ENCODE data around the gene KIR3DL3. TPM values are rescaled to one million over a fixed set of nuclear protein-coding genes. Genes with fewer than 3 reads are reported as not detected.
"Not testable (repeated sequence)": the region's sequence is repeated elsewhere in the genome, so short reads cannot be mapped to it uniquely, and the experiment has no call there.

The KIR3DL3 gene
- total and polyA plus RNA-seq, 4 donors, result not detected

DNA sequence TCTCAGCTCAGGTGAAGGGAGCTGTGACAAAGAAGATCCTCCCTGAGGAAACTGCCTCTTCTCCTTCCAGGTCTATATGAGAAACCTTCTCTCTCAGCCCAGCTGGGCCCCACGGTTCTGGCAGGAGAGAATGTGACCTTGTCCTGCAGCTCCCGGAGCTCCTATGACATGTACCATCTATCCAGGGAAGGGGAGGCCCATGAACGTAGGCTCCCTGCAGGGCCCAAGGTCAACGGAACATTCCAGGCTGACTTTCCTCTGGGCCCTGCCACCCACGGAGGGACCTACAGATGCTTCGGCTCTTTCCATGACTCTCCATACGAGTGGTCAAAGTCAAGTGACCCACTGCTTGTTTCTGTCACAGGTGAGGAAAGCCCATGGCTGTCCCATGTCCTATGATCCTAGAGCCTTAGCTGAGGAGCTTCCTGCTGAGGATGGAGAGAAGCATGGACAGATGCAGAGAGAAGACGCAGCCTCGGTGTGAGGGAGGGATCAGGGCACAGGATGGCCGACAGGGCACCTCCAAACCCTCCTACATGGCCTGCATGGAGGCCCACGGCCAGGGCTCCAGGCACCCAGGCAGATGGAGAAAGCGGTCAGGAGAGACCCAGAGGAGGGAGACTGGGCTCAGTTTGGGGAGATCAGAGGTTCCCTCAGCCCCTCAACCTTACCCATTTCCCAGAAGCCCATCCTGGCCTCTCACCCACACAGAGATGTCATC is 51.0 kb downstream of the KIR3DL3 start:
- H3K9me3 ChIP-seq (ENCODE audit: control insufficient read depth, insufficient read depth, low read length); H3K4me3 ChIP-seq (ENCODE audit: low read depth, low read length); H3K27me3 ChIP-seq (ENCODE audit: control insufficient read depth, insufficient read depth, low read length); H3K27ac ChIP-seq (ENCODE audit: low read depth, low read length); H3K36me3 ChIP-seq (ENCODE audit: control insufficient read depth, insufficient read depth, low read length); DNase-seq (ENCODE audit: low read depth in 4 of 6, low spot score in 6 of 6); H3K4me1 ChIP-seq (ENCODE audit: control insufficient read depth, insufficient read depth, low read length): not testable (repeated sequence)
- WGBS (ENCODE audit: insufficient coverage), result 75% methylated on average over 9 of the region's 12 CpGs

DNA sequence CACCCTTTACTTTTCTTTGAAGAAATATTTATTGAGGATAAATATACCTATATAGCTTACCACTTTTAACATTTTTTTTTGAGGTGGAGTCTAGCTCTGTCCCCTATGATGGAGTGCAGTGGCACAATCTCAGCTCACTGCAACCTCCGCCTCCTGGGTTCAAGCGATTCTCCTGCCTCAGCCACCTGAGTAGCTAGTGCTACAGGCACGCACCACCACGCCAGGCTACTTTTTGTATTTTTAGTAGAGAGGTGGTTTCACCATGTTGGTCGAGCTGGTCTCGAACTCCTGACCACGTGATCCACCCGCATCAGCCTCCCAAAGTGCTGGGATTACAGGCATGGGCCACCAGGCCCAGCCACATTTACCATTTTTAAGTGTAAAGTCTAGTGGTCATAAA is 51.6 kb downstream of the KIR3DL3 start:
- H3K27ac ChIP-seq (ENCODE audit: low read depth, low read length); H3K9me3 ChIP-seq (ENCODE audit: control insufficient read depth, insufficient read depth, low read length); DNase-seq (ENCODE audit: low read depth in 4 of 6, low spot score in 6 of 6); H3K36me3 ChIP-seq (ENCODE audit: control insufficient read depth, insufficient read depth, low read length); H3K27me3 ChIP-seq (ENCODE audit: control insufficient read depth, insufficient read depth, low read length); H3K4me1 ChIP-seq (ENCODE audit: control insufficient read depth, insufficient read depth, low read length); H3K4me3 ChIP-seq (ENCODE audit: low read depth, low read length): not testable (repeated sequence)
- WGBS (ENCODE audit: insufficient coverage), result 73% methylated on average over 2 of the region's 8 CpGs

DNA sequence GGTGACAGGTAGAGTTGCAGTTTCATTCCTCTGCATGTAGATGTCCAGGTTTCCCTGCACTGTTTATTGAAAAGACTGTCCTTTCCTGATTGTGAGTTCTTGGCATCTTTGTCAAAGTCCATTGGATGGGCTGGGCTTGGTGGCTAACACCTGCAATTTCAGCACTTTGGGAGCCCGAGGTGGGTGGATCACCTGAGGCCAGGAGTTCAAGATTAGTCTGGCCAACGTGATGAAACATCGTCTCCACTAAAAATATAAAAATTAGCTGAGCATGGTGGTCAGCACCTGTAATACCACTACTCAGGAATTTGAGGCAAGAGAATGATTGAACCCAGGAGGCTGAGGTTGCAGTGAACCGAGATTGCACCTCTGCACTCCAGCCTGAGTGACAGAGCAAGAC is 53.6 kb downstream of the KIR3DL3 start:
- not testable (repeated sequence) for H3K4me1 ChIP-seq (ENCODE audit: control insufficient read depth, insufficient read depth, low read length); H3K27me3 ChIP-seq (ENCODE audit: control insufficient read depth, insufficient read depth, low read length); H3K27ac ChIP-seq (ENCODE audit: low read depth, low read length); DNase-seq (ENCODE audit: low read depth in 4 of 6, low spot score in 6 of 6); H3K9me3 ChIP-seq (ENCODE audit: control insufficient read depth, insufficient read depth, low read length); H3K4me3 ChIP-seq (ENCODE audit: low read depth, low read length); H3K36me3 ChIP-seq (ENCODE audit: control insufficient read depth, insufficient read depth, low read length)
- WGBS (ENCODE audit: insufficient coverage), result no CpG with 5 or more reads among the region's 4 CpGs

DNA sequence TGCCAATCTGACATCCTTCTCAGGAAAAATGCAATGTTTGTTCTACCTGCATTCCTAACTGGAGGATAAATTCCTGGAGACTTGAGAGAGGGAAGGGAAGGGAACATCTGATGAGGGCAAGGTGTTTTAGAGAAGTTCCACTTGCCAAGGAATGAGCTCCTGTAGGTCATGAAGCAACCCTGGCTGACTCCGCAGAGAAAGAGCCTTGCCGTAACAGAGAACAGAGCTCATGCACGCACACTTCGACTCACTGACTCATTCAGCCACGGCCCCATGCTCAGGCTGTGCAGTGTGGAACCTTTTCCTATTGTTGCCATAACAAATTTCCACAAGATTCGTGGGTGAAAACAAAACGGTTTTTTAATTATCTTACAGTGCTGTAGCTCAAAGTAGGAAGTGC is 54.7 kb downstream of the KIR3DL3 start:
- H3K9me3 ChIP-seq (ENCODE audit: control insufficient read depth, insufficient read depth, low read length); H3K4me3 ChIP-seq (ENCODE audit: low read depth, low read length); H3K27me3 ChIP-seq (ENCODE audit: control insufficient read depth, insufficient read depth, low read length); H3K4me1 ChIP-seq (ENCODE audit: control insufficient read depth, insufficient read depth, low read length); H3K27ac ChIP-seq (ENCODE audit: low read depth, low read length); H3K36me3 ChIP-seq (ENCODE audit: control insufficient read depth, insufficient read depth, low read length); DNase-seq (ENCODE audit: low read depth in 4 of 6, low spot score in 6 of 6): not testable (repeated sequence)
- WGBS (ENCODE audit: insufficient coverage), result 90% methylated on average over 4 of the region's 7 CpGs

DNA sequence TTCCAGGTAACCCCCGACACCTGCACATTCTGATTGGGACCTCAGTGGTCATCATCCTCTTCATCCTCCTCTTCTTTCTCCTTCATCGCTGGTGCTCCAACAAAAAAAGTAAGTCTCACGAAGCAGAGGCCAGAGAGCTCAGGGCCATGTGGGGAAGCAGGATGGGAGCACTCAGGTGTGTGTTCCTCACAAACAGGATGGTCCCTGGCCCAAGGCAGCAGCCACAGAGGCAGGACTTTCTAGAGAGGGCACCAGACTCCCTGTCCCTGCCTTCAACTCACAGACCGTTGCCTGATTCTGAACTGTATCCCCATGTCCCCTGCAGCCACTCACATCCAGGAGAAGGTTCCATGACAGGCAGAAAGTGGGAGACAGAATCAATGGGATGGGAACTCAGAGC is 58.7 kb downstream of the KIR3DL3 start:
- H3K4me3 ChIP-seq (ENCODE audit: low read depth, low read length); H3K27me3 ChIP-seq (ENCODE audit: control insufficient read depth, insufficient read depth, low read length); H3K27ac ChIP-seq (ENCODE audit: low read depth, low read length); H3K9me3 ChIP-seq (ENCODE audit: control insufficient read depth, insufficient read depth, low read length); H3K4me1 ChIP-seq (ENCODE audit: control insufficient read depth, insufficient read depth, low read length); H3K36me3 ChIP-seq (ENCODE audit: control insufficient read depth, insufficient read depth, low read length); DNase-seq (ENCODE audit: low read depth in 4 of 6, low spot score in 6 of 6): not testable (repeated sequence)
- WGBS (ENCODE audit: insufficient coverage), result 43% methylated on average over 1 of the region's 4 CpGs

Small RNA genes lying within 50 kb of the gene (small RNA-seq; reads per million reads assigned to genes)
- gene AC245128.2 (ENCODE audit: low replicate concordance) (not detected), gene KIR3DP1 (ENCODE audit: low replicate concordance) (not detected)

Other genes with a start within 250 kb of the KIR3DL3 start
- gene LAIR2, start 221.6 kb upstream of the KIR3DL3 start, total RNA-seq, result not detected
- gene LAIR2, start 221.6 kb upstream of the KIR3DL3 start, polyA plus RNA-seq (ENCODE audit: insufficient read length in 2 of 2), result not detected
- 1 to 10 TPM in 1 of 2 donors, under 1 TPM in 1; 0.99 to 1.3 TPM for gene LILRA2, start 150.7 kb upstream of the KIR3DL3 start, total RNA-seq
- gene LILRA2, start 150.7 kb upstream of the KIR3DL3 start, polyA plus RNA-seq (ENCODE audit: insufficient read length in 2 of 2), result 1 to 10 TPM; 1.5 to 1.8 TPM
- under 1 TPM; 0.83 to 0.99 TPM for gene LILRA1, start 130.8 kb upstream of the KIR3DL3 start, total RNA-seq
- 1 to 10 TPM in 1 of 2 donors, under 1 TPM in 1; 0.72 to 1.4 TPM for gene LILRA1, start 130.8 kb upstream of the KIR3DL3 start, polyA plus RNA-seq (ENCODE audit: insufficient read length in 2 of 2)
- gene LILRB1, start 94.0 kb upstream of the KIR3DL3 start, total RNA-seq, result 1 to 10 TPM in 1 of 2 donors, under 1 TPM in 1; 0.66 to 1.1 TPM
- 1 to 10 TPM; 2.0 to 3.2 TPM for gene LILRB1, start 94.0 kb upstream of the KIR3DL3 start, polyA plus RNA-seq (ENCODE audit: insufficient read length in 2 of 2)
- gene LILRB4, start 61.5 kb upstream of the KIR3DL3 start, total RNA-seq, result 1 to 10 TPM; 3.5 to 4.9 TPM
- 10 to 100 TPM; 11.8 to 15.5 TPM for gene LILRB4, start 61.5 kb upstream of the KIR3DL3 start, polyA plus RNA-seq (ENCODE audit: insufficient read length in 2 of 2)
- gene KIR2DL3, start 14.1 kb downstream of the KIR3DL3 start, total RNA-seq, result not detected
- gene KIR2DL3, start 14.1 kb downstream of the KIR3DL3 start, polyA plus RNA-seq (ENCODE audit: insufficient read length in 2 of 2), result not detected
- gene KIR2DL1, start 45.4 kb downstream of the KIR3DL3 start, total RNA-seq, result not detected
- gene KIR2DL1, start 45.4 kb downstream of the KIR3DL3 start, polyA plus RNA-seq (ENCODE audit: insufficient read length in 2 of 2), result not detected
- gene KIR2DL4, start 79.2 kb downstream of the KIR3DL3 start, total RNA-seq, result not detected
- gene KIR2DL4, start 79.2 kb downstream of the KIR3DL3 start, polyA plus RNA-seq (ENCODE audit: insufficient read length in 2 of 2), result not detected
- gene KIR3DL1, start 92.0 kb downstream of the KIR3DL3 start, total RNA-seq, result not detected
- under 1 TPM in 1 of 2 donors, not detected in 1; 0.16 TPM for gene KIR3DL1, start 92.0 kb downstream of the KIR3DL3 start, polyA plus RNA-seq (ENCODE audit: insufficient read length in 2 of 2)
- not detected for gene KIR2DS4, start 108.2 kb downstream of the KIR3DL3 start, total RNA-seq
- gene KIR2DS4, start 108.2 kb downstream of the KIR3DL3 start, polyA plus RNA-seq (ENCODE audit: insufficient read length in 2 of 2), result not detected
- not detected for gene KIR3DL2, start 126.0 kb downstream of the KIR3DL3 start, total RNA-seq
- not detected for gene KIR3DL2, start 126.0 kb downstream of the KIR3DL3 start, polyA plus RNA-seq (ENCODE audit: insufficient read length in 2 of 2)
- gene FCAR, start 149.8 kb downstream of the KIR3DL3 start, total RNA-seq, result 1 to 10 TPM in 1 of 2 donors, not detected in 1; 9.1 TPM
- under 1 TPM in 1 of 2 donors, not detected in 1; 0.18 TPM for gene FCAR, start 149.8 kb downstream of the KIR3DL3 start, polyA plus RNA-seq (ENCODE audit: insufficient read length in 2 of 2)
- under 1 TPM in 1 of 2 donors, not detected in 1; 0.17 TPM for gene NCR1, start 181.7 kb downstream of the KIR3DL3 start, total RNA-seq
- gene NCR1, start 181.7 kb downstream of the KIR3DL3 start, polyA plus RNA-seq (ENCODE audit: insufficient read length in 2 of 2), result under 1 TPM in 1 of 2 donors, not detected in 1; 0.14 TPM
- not detected for gene NLRP7, start 223.1 kb downstream of the KIR3DL3 start, total RNA-seq
- not detected for gene NLRP7, start 223.1 kb downstream of the KIR3DL3 start, polyA plus RNA-seq (ENCODE audit: insufficient read length in 2 of 2)
- 1 to 10 TPM; 6.3 to 7.2 TPM for gene NLRP2, start 241.9 kb downstream of the KIR3DL3 start, total RNA-seq
- 1 to 10 TPM; 3.4 to 9.2 TPM for gene NLRP2, start 241.9 kb downstream of the KIR3DL3 start, polyA plus RNA-seq (ENCODE audit: insufficient read length in 2 of 2)